B cell (primary cell): ENCODE measurements around the gene HAGHL. TPM values are rescaled to one million over a fixed set of nuclear protein-coding genes. Genes with fewer than 3 reads are reported as not detected.
A peak's percentile ranks its signal among the peaks of the same experiment; 100 is the strongest.

ENCODE experiments used
- ATAC-seq: fragments of 200-7000 bp; cut with Tn5 transposase; one replicate; pipeline ENCODE4 v1.10.0; 2021; ENCODE audit warnings: low read depth, mild to moderate bottlenecking, moderate number of reproducible peaks, moderate library complexity
- CTCF ChIA-PET: fragments of 350-600 bp; sonication (Branson Sonifier 250); formaldehyde crosslinking; loops from one replicate; lab custom pipeline; 2021; ENCODE audit warnings: antibody characterized with exemption, inconsistent platforms; lab: Charles Lee
- POLR2A ChIA-PET: fragments of 350-600 bp; sonication (Branson Sonifier 250); formaldehyde crosslinking; loops from one replicate; lab custom pipeline; 2021; ENCODE audit warnings: antibody characterized with exemption; lab: Charles Lee
- DNase-seq: peaks from one replicate; pipeline ENCODE4 v3.0.0; 2013
- H2AFZ ChIP-seq: 2 replicates; pipeline ENCODE4 v1.6.1; 2012; ENCODE audit warnings: mild to moderate bottlenecking, low read depth, low read length; ENCODE audit not compliant: insufficient read depth, poor library complexity, severe bottlenecking
- H3K27ac ChIP-seq, 2 donors: 1 replicate in 1 of 2; 2 replicates in 1 of 2; pipeline ENCODE4 v1.5.1; 2012 to 2013; ENCODE audit warnings: low read length in 2 of 2, mild to moderate bottlenecking in 2 of 2, moderate library complexity in 1 of 2
- H3K27me3 ChIP-seq, 4 experiments: fragments of 200-600 bp in 1 of 4; sonication (generic) in 1 of 4; replicated peaks in 1 of 4; 1 replicate in 2 of 4; 2 replicates in 2 of 4; pipeline versions ENCODE4 v1.6.1 to v1.7.0; 2013 to 2016; ENCODE audit warnings: low read length in 3 of 4, mild to moderate bottlenecking in 2 of 4, mixed read lengths in 1 of 4, moderate library complexity in 1 of 4; ENCODE audit not compliant: insufficient read depth in 4 of 4, control insufficient read depth in 3 of 4; ENCODE audit errors: control extremely low read depth in 1 of 4
- H3K36me3 ChIP-seq, 2 experiments: replicated peaks in 1 of 2; 1 replicate in 1 of 2; 2 replicates in 1 of 2; pipeline versions ENCODE4 v1.6.1 to v1.7.1; 2013; ENCODE audit warnings: low read length in 1 of 2; ENCODE audit not compliant: insufficient read depth in 2 of 2, control insufficient read depth in 1 of 2; ENCODE audit errors: control extremely low read depth in 1 of 2, extremely low read depth in 1 of 2
- H3K4me1 ChIP-seq, 2 donors: fragments of 200-600 bp in 1 of 2; sonication (generic) in 1 of 2; 1 replicate in 1 of 2; 2 replicates in 1 of 2; pipeline versions ENCODE4 v1.5.1 to v1.6.1; 2013 to 2017; ENCODE audit warnings: low read length in 2 of 2; ENCODE audit not compliant: control insufficient read depth in 2 of 2, insufficient read depth in 2 of 2
- H3K4me2 ChIP-seq: replicated peaks from 2 replicates; pipeline ENCODE3; 2012; ENCODE audit warnings: mild to moderate bottlenecking, low read depth, low read length; ENCODE audit not compliant: poor library complexity, severe bottlenecking
- H3K4me3 ChIP-seq, 5 experiments: fragments of 200-600 bp in 1 of 5; sonication (generic) in 1 of 5; 1 replicate in 3 of 5; 2 replicates in 2 of 5; pipeline versions ENCODE4 v1.5.1 to v1.7.0; 2011 to 2016; ENCODE audit warnings: low read length in 4 of 5, mild to moderate bottlenecking in 4 of 5, low read depth in 2 of 5, control low read depth in 1 of 5, moderate library complexity in 1 of 5; ENCODE audit not compliant: insufficient read depth in 1 of 5; ENCODE audit errors: control extremely low read depth in 1 of 5, extremely low read depth in 1 of 5
- H3K79me2 ChIP-seq: fragments of 200-600 bp; sonication (generic); one replicate; pipeline ENCODE4 v1.6.0; 2016; ENCODE audit warnings: low read length; ENCODE audit not compliant: control insufficient read depth, insufficient read depth
- H3K9ac ChIP-seq: fragments of 200-600 bp; sonication (generic); 2 replicates; pipeline ENCODE4 v1.6.1; 2017; ENCODE audit warnings: mild to moderate bottlenecking, low read length, moderate library complexity
- H3K9me3 ChIP-seq, 3 donors: one replicate each; pipeline versions ENCODE4 v1.6.1 to v1.7.1; 2013; ENCODE audit warnings: low read length in 2 of 3; ENCODE audit not compliant: control insufficient read depth in 2 of 3, insufficient read depth in 1 of 3; ENCODE audit errors: control extremely low read depth in 1 of 3
- H4K20me1 ChIP-seq: 2 replicates; pipeline ENCODE4 v1.6.0; 2012; ENCODE audit warnings: mild to moderate bottlenecking, low read length; ENCODE audit not compliant: insufficient read depth, control insufficient read depth, poor library complexity, severe bottlenecking
- H3K27ac Mint-ChIP-seq: one replicate; pipeline ENCODE4 v1.8.0; 2021; ENCODE audit warnings: mixed read lengths
- H3K27me3 Mint-ChIP-seq: one replicate; pipeline ENCODE4 v1.8.0; 2021; ENCODE audit warnings: mixed read lengths
- H3K4me1 Mint-ChIP-seq: one replicate; pipeline ENCODE4 v1.8.0; 2021; ENCODE audit warnings: mixed read lengths
- H3K4me3 Mint-ChIP-seq: one replicate; pipeline ENCODE4 v1.8.0; 2021; ENCODE audit warnings: mixed read lengths
- H3K9me3 Mint-ChIP-seq: one replicate; pipeline ENCODE4 v1.8.0; 2022; ENCODE audit warnings: mixed read lengths; ENCODE audit not compliant: insufficient read depth
- CTCF ChIP-seq: fragments of 200-600 bp; IDR thresholded peaks from one replicate; pipeline ENCODE4 v1.8.0; 2022; ENCODE audit warnings: antibody characterized with exemption, mild to moderate bottlenecking
- EZH2 ChIP-seq: IDR thresholded peaks from 2 replicates; pipeline ENCODE4 v1.6.1; 2012; ENCODE audit warnings: borderline replicate concordance, low read depth, mild to moderate bottlenecking, moderate library complexity, low read length; ENCODE audit not compliant: insufficient read depth, poor library complexity, severe bottlenecking
- WGBS: methylation state at CpG from one replicate; pipeline ENCODE4 v1.1.5; 2013; ENCODE audit warnings: missing lambda C conversion rate; ENCODE audit not compliant: insufficient coverage; 5-methylcytosine and 5-hydroxymethylcytosine counted together
- intact Hi-C: fragments of 100-400 bp; cut with micrococcal nuclease; formaldehyde crosslinking; loops from one replicate; pipeline ENCODE4 v1.10.0; 2022
- polyA plus RNA-seq: library from polyadenylated mRNA; depleted of rRNA; stranded (reverse); fragments of >200 nt; gene quantifications from 2 replicates; pipeline ENCODE4 v1.2.3, GENCODE V29; 2012
- total RNA-seq, 2 donors: library from RNA; stranded (reverse); fragments of 120-200 nt in 1 of 2; gene quantifications; 1 replicate in 1 of 2; 2 replicates in 1 of 2; pipeline versions ENCODE4 v1.2.3 to v1.2.4, GENCODE V29; 2013 to 2022

Gene HAGHL
- total and polyA plus RNA-seq, 2 donors (not counting 1 experiment from before 2014, with no cell fraction given), result 32.3 to 87.1 TPM

DNA sequence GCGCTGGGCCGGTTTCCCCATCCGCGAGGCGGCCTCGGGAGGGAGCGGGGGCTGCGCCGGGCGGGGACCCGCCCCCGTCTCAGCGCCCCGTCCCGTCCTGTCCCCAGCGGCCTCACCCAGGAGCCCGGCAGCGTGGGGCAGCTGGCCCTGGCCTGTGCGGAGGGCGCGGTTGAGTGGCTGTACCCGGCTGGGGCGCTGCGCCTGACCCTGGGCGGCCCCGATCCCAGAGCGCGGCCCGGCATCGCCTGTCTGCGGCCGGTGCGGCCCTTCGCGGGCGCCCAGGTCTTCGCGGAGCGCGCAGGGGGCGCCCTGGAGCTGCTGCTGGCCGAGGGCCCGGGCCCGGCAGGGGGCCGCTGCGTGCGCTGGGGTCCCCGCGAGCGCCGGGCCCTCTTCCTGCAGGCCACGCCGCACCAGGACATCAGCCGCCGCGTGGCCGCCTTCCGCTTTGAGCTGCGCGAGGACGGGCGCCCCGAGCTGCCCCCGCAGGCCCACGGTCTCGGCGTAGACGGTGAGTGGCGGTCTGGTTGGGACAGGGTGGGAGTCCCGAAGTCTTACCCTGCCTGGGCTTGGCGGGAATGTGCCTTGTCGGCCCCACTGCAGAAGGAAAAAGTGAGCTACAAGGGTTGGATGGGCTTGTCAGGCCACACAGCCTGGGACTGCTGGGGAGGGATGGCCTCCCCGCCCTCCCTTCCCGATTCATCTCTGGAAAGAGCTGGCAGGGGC, 11.3 kb upstream of the HAGHL start:
- H3K9ac ChIP-seq, result peak overlapping the region; percentile 61
- H4K20me1 ChIP-seq, result peaks cover 11% of the 10 kb centered on the region
- H3K36me3 ChIP-seq, result no peaks in the 10 kb centered on the region
- peak overlapping the region; percentile 72 for H3K4me3 Mint-ChIP-seq
- no peak for TF ChIP-seq EZH2
- peak; percentile 12 for TF ChIP-seq CTCF
- peaks cover 0 to 36% (median 14%) of the 10 kb centered on the region in 4 experiments for H3K27me3 ChIP-seq
- 2% methylated on average over 74 of the region's 74 CpGs for WGBS
- peak overlapping the region; percentile 95 for H3K4me2 ChIP-seq
- peak overlapping the region in 4 of 5 experiments; percentile 8 to 61 (median 54) for H3K4me3 ChIP-seq
- peak; percentile 56 for DNase-seq
- H3K79me2 ChIP-seq, result no peaks in the 10 kb centered on the region
- no peak overlapping the region for H3K27ac ChIP-seq
- ChIA-PET CTCF (interaction anchor here (0.9 to 7.6 kb wide), 7 partner anchors 8 to 70 kb away, joined by 3 to 94 read pairs (median 9); partner anchors contain the start of genes CCDC78, CHTF18, CIAO3 and RPUSD1), POLR2A (interaction anchor here (1.4 to 2.1 kb wide), 3 partner anchors 10 to 25 kb away, joined by 4 to 11 read pairs (median 8); partner anchors contain the start of genes CCDC78 and CIAO3)
- no peak overlapping the region for H3K27ac Mint-ChIP-seq
- H3K9me3 Mint-ChIP-seq, result no peaks in the 10 kb centered on the region
- peaks cover 0 to 12% (median 0%) of the 10 kb centered on the region in 3 donors for H3K9me3 ChIP-seq
- peaks cover 10% of the 10 kb centered on the region for H3K27me3 Mint-ChIP-seq
- intact Hi-C loops, result loop anchor here (5.0 kb wide), 1 partner anchor 257 kb away; the partner anchor contains the start of gene LMF1
- peak; percentile 8 for ATAC-seq
- peaks cover 21 to 34% of the 10 kb centered on the region in 2 donors for H3K4me1 ChIP-seq
- peak overlapping the region; percentile 77 for H2AFZ ChIP-seq
- H3K4me1 Mint-ChIP-seq, result peaks cover 13% of the 10 kb centered on the region
